K562 (cell line): Measurements from ENCODE around the gene FADS1. TPM values are rescaled to one million over a fixed set of nuclear protein-coding genes. Genes with fewer than 3 reads are reported as not detected.

ENCODE experiments used
- ATAC-seq: fragments of 200-7000 bp; cut with Tn5 transposase; 3 replicates; pipeline ENCODE4 v1.9.1; 2020; ENCODE audit warnings: moderate library complexity
- BruUV-seq: library from RNA; stranded (reverse); fragments of 400-500 nt; replicated peaks from 2 replicates; lab custom pipeline; 2021; lab: Mats Ljungman, UMichigan
- CTCF ChIA-PET: fragments of 300-600 bp; formaldehyde crosslinking; extraction: SDS; loops from one replicate; lab custom pipeline; 2021; ENCODE audit warnings: low intra/inter-chr PET ratio; lab: Yijun Ruan, JAX
- POLR2A ChIA-PET: fragments of 300-600, 350-650 bp; sonication (Branson Sonifier 250); formaldehyde crosslinking; extraction: SDS; loops from one replicate; lab custom pipeline; 2021; ENCODE audit warnings: antibody characterized with exemption, inconsistent platforms; lab: Yijun Ruan, JAX
- DNase-seq, 4 experiments: peaks; one replicate each; pipeline versions ENCODE4 v3.0.0 to v3.0.0-alpha.2; 2011 to 2018; ENCODE audit warnings: low spot score in 3 of 4, mixed read lengths in 3 of 4; ENCODE audit errors: extremely low read depth in 1 of 4
- FAIRE-seq: peaks from 2 replicates; lab custom pipeline; 2011; peaks lifted over from hg19 to GRCh38; lab: Jason Lieb, UNC
- H2AFZ ChIP-seq: 2 replicates; pipeline ENCODE4 v1.6.0; 2011; ENCODE audit warnings: low read depth, low read length, control low read depth, inconsistent platforms
- H3K27ac ChIP-seq: fragments of 200-600 bp; 3 replicates; pipeline ENCODE4 v1.8.0; 2011; ENCODE audit warnings: low read depth, mild to moderate bottlenecking, control low read depth, inconsistent platforms, low read length, moderate library complexity, mixed read lengths; ENCODE audit errors: extremely low read depth
- H3K27me3 ChIP-seq, 2 experiments: fragments of 300-600 bp in 1 of 2; 2 replicates in 1 of 2; 3 replicates in 1 of 2; pipeline versions ENCODE4 v1.6.0 to v1.8.0; 2011; ENCODE audit warnings: inconsistent platforms in 2 of 2, low read length in 2 of 2, mild to moderate bottlenecking in 1 of 2, mixed read lengths in 1 of 2, moderate library complexity in 1 of 2; ENCODE audit not compliant: control insufficient read depth in 2 of 2, insufficient read depth in 2 of 2
- H3K36me3 ChIP-seq: fragments of 300-600 bp; 3 replicates; pipeline ENCODE4 v1.8.0; 2011; ENCODE audit warnings: mild to moderate bottlenecking, low read length, inconsistent platforms; ENCODE audit not compliant: control insufficient read depth, insufficient read depth
- H3K4me1 ChIP-seq, 2 experiments: fragments of 200-600 bp in 1 of 2; replicated peaks in 1 of 2; 2 replicates in 1 of 2; 3 replicates in 1 of 2; pipeline versions ENCODE4 v1.5.1 to v1.8.0; 2011; ENCODE audit warnings: inconsistent platforms in 2 of 2, low read length in 2 of 2, mild to moderate bottlenecking in 1 of 2, mixed read lengths in 1 of 2, moderate library complexity in 1 of 2; ENCODE audit not compliant: control insufficient read depth in 2 of 2, insufficient read depth in 2 of 2
- H3K4me2 ChIP-seq: 2 replicates; pipeline ENCODE4 v1.6.1; 2011; ENCODE audit warnings: low read length, control low read depth, inconsistent platforms, mixed read lengths; ENCODE audit not compliant: insufficient read depth
- H3K4me3 ChIP-seq: fragments of 200-600 bp; sonication (generic), shearing (Covaris generic); 2 replicates; pipeline ENCODE4 v1.5.1; 2016; ENCODE audit warnings: control low read depth, inconsistent platforms
- H3K79me2 ChIP-seq: fragments of 200-600 bp; 3 replicates; pipeline ENCODE4 v1.8.0; 2011; ENCODE audit warnings: low read length, inconsistent platforms; ENCODE audit not compliant: control insufficient read depth, insufficient read depth
- H3K9ac ChIP-seq, 2 experiments: 2 replicates each; pipeline versions ENCODE4 v1.6.0 to v1.6.1; 2011; ENCODE audit warnings: low read depth in 2 of 2, low read length in 2 of 2, control low read depth in 1 of 2, inconsistent platforms in 1 of 2, mild to moderate bottlenecking in 1 of 2, mixed read lengths in 1 of 2; ENCODE audit not compliant: insufficient read depth in 1 of 2
- H3K9me1 ChIP-seq: one replicate; pipeline ENCODE4 v1.6.0; 2011; ENCODE audit warnings: inconsistent platforms, mild to moderate bottlenecking, low read length, moderate library complexity; ENCODE audit not compliant: control insufficient read depth, insufficient read depth
- H3K9me3 ChIP-seq: replicated peaks from 2 replicates; pipeline ENCODE4 v1.5.1; 2011; ENCODE audit warnings: low read depth, low read length, inconsistent platforms; ENCODE audit not compliant: control insufficient read depth, insufficient read depth
- H4K20me1 ChIP-seq: replicated peaks from 2 replicates; pipeline ENCODE4 v1.6.1; 2011; ENCODE audit warnings: low read length, inconsistent platforms, mixed read lengths; ENCODE audit not compliant: control insufficient read depth, insufficient read depth
- E2F3 ChIP-seq: fragments of 250-450 bp; sonication (Bioruptor Pico); IDR thresholded peaks from 2 replicates; pipeline ENCODE4 v1.4.0; 2020; ENCODE audit warnings: mild to moderate bottlenecking
- JUND ChIP-seq, 2 experiments: IDR thresholded peaks; 2 replicates in 1 of 2; 3 replicates in 1 of 2; pipeline ENCODE4 v1.6.1; 2011; ENCODE audit warnings: borderline replicate concordance in 2 of 2, low read depth in 2 of 2, low read length in 2 of 2, improper control_type of control experiment in 1 of 2, missing biosample characterization in 1 of 2, missing genetic modification characterization in 1 of 2, missing genetic modification reagents in 1 of 2
- PML ChIP-seq: IDR thresholded peaks from 2 replicates; pipeline ENCODE4 v1.6.1; 2012; ENCODE audit warnings: low read length, inconsistent platforms
- POLR2B ChIP-seq: fragments of 450-650 bp; IDR thresholded peaks from 2 replicates; pipeline ENCODE4 v1.6.1; 2018; ENCODE audit warnings: low read depth; ENCODE audit not compliant: partially characterized antibody
- RBFOX2 ChIP-seq: fragments of 200-400 bp; formaldehyde crosslinking; IDR thresholded peaks from 2 replicates; pipeline ENCODE4 v1.6.1; 2017; ENCODE audit warnings: low read depth, mild to moderate bottlenecking, low read length, moderate library complexity
- ZBTB40 ChIP-seq, 2 experiments: fragments of 450-650 bp in 1 of 2; sonication (generic) in 1 of 2; formaldehyde crosslinking in 1 of 2; IDR thresholded peaks; 2 replicates each; pipeline versions ENCODE4 v1.7.1 to v1.9.0; 2016 to 2022; ENCODE audit warnings: inconsistent platforms in 1 of 2, mild to moderate bottlenecking in 1 of 2, missing genetic modification reagents in 1 of 2
- ZBTB9 ChIP-seq: fragments of 450-650 bp; formaldehyde crosslinking; IDR thresholded peaks from 2 replicates; pipeline ENCODE4 v1.4.0; 2020; ENCODE audit warnings: mild to moderate bottlenecking, moderate library complexity
- ZFP36 ChIP-seq: fragments of 150-350 bp; IDR thresholded peaks from 2 replicates; pipeline ENCODE4 v1.6.1; 2018; ENCODE audit warnings: low read length, low read depth; ENCODE audit not compliant: partially characterized antibody
- WGBS: fragments of 100-300 bp; shearing (Covaris generic); methylation state at CpG from one replicate; pipeline ENCODE4 v1.1.6; 2016; ENCODE audit warnings: low coverage, mixed read lengths; ENCODE audit not compliant: insufficient coverage; ENCODE audit errors: missing lambda C conversion rate; 5-methylcytosine and 5-hydroxymethylcytosine counted together
- in situ Hi-C: fragments of 300-500 bp; cut with MboI; formaldehyde crosslinking; loops from 4 replicates; pipeline ENCODE4 v1.15.0; 2018; ENCODE audit warnings: inconsistent platforms, mixed read lengths
- intact Hi-C: fragments of 100-400 bp; cut with micrococcal nuclease; formaldehyde crosslinking; loops from 2 replicates; pipeline ENCODE4 v1.14.2; 2022
- polyA plus RNA-seq, 8 experiments: library from polyadenylated mRNA; depleted of rRNA in 4 of 8; stranded (reverse) in 5 of 8; unstranded in 3 of 8; fragments of >200 nt; fragmentation: Nextera tagmentation in 2 of 8; fragmentation: Illumina TruSeq in 1 of 8; extraction: Ambion mirVana in 2 of 8; extraction: Trizol in 1 of 8; gene quantifications; 2 replicates each; pipeline versions ENCODE4 v1.2.1 to v1.2.3, GENCODE V29; 2011 to 2014; ENCODE audit warnings: inconsistent platforms in 1 of 8, missing spikeins in 1 of 8
- total RNA-seq, 7 experiments: library from RNA; depleted of rRNA in 6 of 7; stranded (reverse); fragments of >200 nt in 6 of 7; fragmentation: Illumina TruSeq in 2 of 7; extraction: Trizol in 2 of 7; gene quantifications; 2 replicates each; pipeline versions ENCODE4 v1.2.1 to v1.2.3, GENCODE V29; 2011 to 2021; ENCODE audit warnings: low replicate concordance in 1 of 7

The FADS1 gene
- total and polyA plus RNA-seq, 9 of the 15 experiments (the other 6 are each of a cell fraction or from before 2014, with no cell fraction given) = 110 to 864 (median 364) TPM

- no peak for FAIRE-seq
- peak overlapping the region; percentile 99 for H2AFZ ChIP-seq
- H3K36me3 ChIP-seq = peaks cover 71% of the 10 kb centered on the region
- under 1% methylated on average over 29 of the region's 29 CpGs for WGBS
- H3K4me2 ChIP-seq = peak overlapping the region; percentile 97
- ChIA-PET POLR2A (interaction anchor here (0.6 to 3.0 kb wide), 30 partner anchors 9 to 343 kb away, joined by 3 to 23 read pairs (median 5); partner anchors contain the start of genes BEST1, FADS1, FADS3 and FTH1), CTCF (no interaction called here)
- BruUV-seq = TSS peak; percentile 60
- intact Hi-C loops = no loop called here
- H3K9me1 ChIP-seq = no peaks in the 10 kb centered on the region
- in situ Hi-C loops = loop anchor here (5.0 kb wide), 1 partner anchor 46 kb away; no protein-coding TSS in a partner anchor
- H3K4me3 ChIP-seq = peak overlapping the region; percentile 83
- peak overlapping the region; percentile 100 for H3K9ac ChIP-seq
- no peaks in the 10 kb centered on the region; the same call in 1 of the 2 replicates for H4K20me1 ChIP-seq
- DNase-seq = peak in 1 of 4 experiments; percentile 43
- H3K9me3 ChIP-seq = no peaks in the 10 kb centered on the region
- H3K27me3 ChIP-seq = no peaks in the 10 kb centered on the region
- peaks cover 19 to 23% of the 10 kb centered on the region in 2 experiments; a peak in 4 of 5 replicates for H3K4me1 ChIP-seq
- ATAC-seq = peak; percentile 58
- peaks cover 83% of the 10 kb centered on the region for H3K79me2 ChIP-seq
- H3K27ac ChIP-seq = peak overlapping the region; percentile 100
- TF ChIP-seq ZBTB9 (no peak), RBFOX2 (peak; percentile 60; the same call in 1 of the 2 replicates), JUND (IDR thresholded peaks at IDR 0.05; ENCODE audit: borderline replicate concordance, low read depth, low read length) (no peak), JUND (tag; IDR thresholded peaks at IDR 0.05; ENCODE audit: borderline replicate concordance, low read depth, low read length) (0 out of 3 replicates have a peak, but pooled peaks have one; percentile 2), E2F3 (CRISPR knock-in tag) (0 out of 2 replicates have a peak, but pooled peaks have one; percentile 4), POLR2B (peak; percentile 1), PML (0 out of 2 replicates have a peak, but pooled peaks have one; percentile 11), ZBTB40 (IDR thresholded peaks at IDR 0.05) (no peak), ZBTB40 (CRISPR knock-in tag; IDR thresholded peaks at IDR 0.05) (peak; percentile 16; the same call in 1 of the 2 replicates), ZFP36 (peak; percentile 22)
Measured at GRCh38 chr11:61793083-61793828, 23.5 kb downstream of the FADS1 start.
